Measurements from ENCODE around the gene CXCR5.

The CXCR5 gene

GRCh38 chr11:118909619-118910308 lies 26.1 kb downstream of the CXCR5 start:
- no peak for DNase-seq (ENCODE audit: low read depth)
- H3K4me3 ChIP-seq (ENCODE audit: low read depth, low read length) = no peak overlapping the region
- TF ChIP-seq CTCF (IDR thresholded peaks at IDR 0.05; ENCODE audit: insufficient read depth, low read depth, low read length, missing control alignments) = no peak

GRCh38 chr11:118910309-118911112 lies 26.8 kb downstream of the CXCR5 start:
- DNase-seq (ENCODE audit: low read depth) = no peak
- H3K4me3 ChIP-seq (ENCODE audit: low read depth, low read length) = no peak overlapping the region
- no peak for TF ChIP-seq CTCF (IDR thresholded peaks at IDR 0.05; ENCODE audit: insufficient read depth, low read depth, low read length, missing control alignments)

- DNase-seq (ENCODE audit: low read depth) = no peak
- no peak for TF ChIP-seq CTCF (IDR thresholded peaks at IDR 0.05; ENCODE audit: insufficient read depth, low read depth, low read length, missing control alignments)
- no peak overlapping the region for H3K4me3 ChIP-seq (ENCODE audit: low read depth, low read length)
Measured at GRCh38 chr11:118911113-118911879, 27.6 kb downstream of the CXCR5 start.

GRCh38 chr11:118911880-118912741 lies 28.4 kb downstream of the CXCR5 start:
- TF ChIP-seq CTCF (IDR thresholded peaks at IDR 0.05; ENCODE audit: insufficient read depth, low read depth, low read length, missing control alignments) = no peak
- H3K4me3 ChIP-seq (ENCODE audit: low read depth, low read length) = peak overlapping the region; percentile 5; the same call in 1 of the 2 replicates
- peak; percentile 49 for DNase-seq (ENCODE audit: low read depth)

GRCh38 chr11:118912742-118913410 lies 29.2 kb downstream of the CXCR5 start:
- peak; percentile 63 for DNase-seq (ENCODE audit: low read depth)
- no peak for TF ChIP-seq CTCF (IDR thresholded peaks at IDR 0.05; ENCODE audit: insufficient read depth, low read depth, low read length, missing control alignments)
- peak overlapping the region; percentile 16 for H3K4me3 ChIP-seq (ENCODE audit: low read depth, low read length)

Data from GM12865 (cell line).